H1 (cell line): ENCODE results near the gene ADAMTS9. TPM values are rescaled to one million over a fixed set of nuclear protein-coding genes. Genes with fewer than 3 reads are reported as not detected.

ENCODE experiments used
- CTCF ChIA-PET: fragments of 300-600 bp; sonication (Branson Sonifier 250); formaldehyde crosslinking; loops from one replicate; lab custom pipeline; 2021; ENCODE audit not compliant: partially characterized antibody; lab: Charles Lee
- POLR2A ChIA-PET: fragments of 300-600 bp; sonication (Branson Sonifier 250); formaldehyde crosslinking; loops from one replicate; lab custom pipeline; 2021; ENCODE audit warnings: inconsistent platforms; ENCODE audit not compliant: partially characterized antibody; lab: Charles Lee
- DNase-seq, 2 experiments: peaks; one replicate each; pipeline versions ENCODE4 v3.0.0 to v3.0.0-alpha.2; 2010 to 2022; ENCODE audit warnings: low spot score in 2 of 2, low read depth in 1 of 2, mixed read lengths in 1 of 2
- FAIRE-seq: peaks from 2 replicates; lab custom pipeline; 2011; peaks lifted over from hg19 to GRCh38; lab: Jason Lieb, UNC
- H2AFZ ChIP-seq: 2 replicates; pipeline ENCODE4 v1.8.1; 2012; ENCODE audit warnings: low read length, inconsistent platforms
- H2AK5ac ChIP-seq: 2 replicates; pipeline ENCODE4 v1.6.1; 2013; ENCODE audit warnings: low read depth, low read length
- H2BK120ac ChIP-seq: replicated peaks from 2 replicates; pipeline ENCODE3; 2013; ENCODE audit warnings: low read depth, low read length, inconsistent platforms
- H2BK12ac ChIP-seq: 2 replicates; pipeline ENCODE4 v1.6.1; 2013; ENCODE audit warnings: low read depth, low read length
- H2BK15ac ChIP-seq: 2 replicates; pipeline ENCODE4 v1.6.1; 2013; ENCODE audit warnings: low read length
- H2BK20ac ChIP-seq: 2 replicates; pipeline ENCODE4 v1.6.1; 2013; ENCODE audit warnings: low read length
- H2BK5ac ChIP-seq: 2 replicates; pipeline ENCODE4 v1.6.1; 2013; ENCODE audit warnings: low read depth, low read length
- H3K14ac ChIP-seq: 2 replicates; pipeline ENCODE4 v1.6.1; 2013; ENCODE audit warnings: inconsistent platforms; ENCODE audit not compliant: insufficient read length
- H3K18ac ChIP-seq: 2 replicates; pipeline ENCODE4 v1.6.1; 2013; ENCODE audit warnings: low read length; ENCODE audit errors: extremely low read depth
- H3K23ac ChIP-seq: 2 replicates; pipeline ENCODE4 v1.6.1; 2013; ENCODE audit warnings: inconsistent platforms; ENCODE audit not compliant: insufficient read length
- H3K23me2 ChIP-seq: 2 replicates; pipeline ENCODE4 v1.6.1; 2013; ENCODE audit warnings: low read depth, low read length
- H3K27ac ChIP-seq: 2 replicates; pipeline ENCODE4 v1.6.1; 2011; ENCODE audit warnings: low read depth, low read length, inconsistent platforms
- H3K27me3 ChIP-seq, 4 experiments: replicated peaks in 1 of 4; 1 replicate in 1 of 4; 2 replicates in 3 of 4; pipeline versions ENCODE4 v1.6.1 to v1.8.1; 2011 to 2013; ENCODE audit warnings: low read length in 3 of 4, mild to moderate bottlenecking in 3 of 4, inconsistent platforms in 2 of 4, mixed read lengths in 2 of 4, moderate library complexity in 1 of 4; ENCODE audit not compliant: control insufficient read depth in 3 of 4, insufficient read depth in 3 of 4; ENCODE audit errors: extremely low read depth in 1 of 4
- H3K36me3 ChIP-seq, 4 experiments: 2 replicates each; pipeline versions ENCODE4 v1.6.1 to v1.8.1; 2011 to 2013; ENCODE audit warnings: mild to moderate bottlenecking in 4 of 4, low read length in 3 of 4, moderate library complexity in 2 of 4, control low read depth in 1 of 4, inconsistent platforms in 1 of 4; ENCODE audit not compliant: insufficient read depth in 4 of 4, control insufficient read depth in 2 of 4
- H3K4ac ChIP-seq: replicated peaks from 2 replicates; pipeline ENCODE3; 2013; ENCODE audit warnings: low read length, low read depth, mixed read lengths, inconsistent platforms; ENCODE audit not compliant: insufficient read length
- H3K4me1 ChIP-seq, 4 experiments: replicated peaks in 1 of 4; 1 replicate in 1 of 4; 2 replicates in 3 of 4; pipeline versions ENCODE4 v1.6.1 to v1.8.1; 2011 to 2013; ENCODE audit warnings: low read length in 3 of 4, inconsistent platforms in 2 of 4, mixed read lengths in 1 of 4; ENCODE audit not compliant: insufficient read depth in 4 of 4, control insufficient read depth in 3 of 4
- H3K4me2 ChIP-seq, 2 experiments: 2 replicates each; pipeline versions ENCODE4 v1.6.1 to v1.8.1; 2011 to 2013; ENCODE audit warnings: low read depth in 2 of 2, low read length in 2 of 2, control low read depth in 1 of 2, inconsistent platforms in 1 of 2, mild to moderate bottlenecking in 1 of 2; ENCODE audit not compliant: insufficient read depth in 1 of 2
- H3K4me3 ChIP-seq, 4 experiments: fragments of 200-600, 300-600 bp in 1 of 4; sonication (generic), shearing (Covaris generic), sonication (Bioruptor Twin) in 1 of 4; 2 replicates each; pipeline versions ENCODE4 v1.5.1 to v1.8.1; 2011 to 2016; ENCODE audit warnings: low read length in 4 of 4, low read depth in 3 of 4, control low read depth in 2 of 4, inconsistent platforms in 2 of 4, mild to moderate bottlenecking in 2 of 4, mixed read lengths in 1 of 4, moderate library complexity in 1 of 4; ENCODE audit not compliant: insufficient read depth in 2 of 4; ENCODE audit errors: extremely low read depth in 1 of 4
- H3K56ac ChIP-seq: replicated peaks from 2 replicates; pipeline ENCODE3; 2013; ENCODE audit warnings: low read depth, mild to moderate bottlenecking, mixed read lengths, low read length, inconsistent platforms; ENCODE audit not compliant: insufficient read length
- H3K79me1 ChIP-seq: 2 replicates; pipeline ENCODE4 v1.6.1; 2013; ENCODE audit warnings: low read depth, low read length, control low read depth
- H3K79me2 ChIP-seq, 2 experiments: 2 replicates each; pipeline versions ENCODE4 v1.6.1 to v1.8.1; 2012 to 2013; ENCODE audit warnings: low read length in 2 of 2, mild to moderate bottlenecking in 2 of 2, inconsistent platforms in 1 of 2; ENCODE audit not compliant: insufficient read depth in 2 of 2, control insufficient read depth in 1 of 2
- H3K9ac ChIP-seq, 4 experiments: replicated peaks in 1 of 4; 1 replicate in 1 of 4; 2 replicates in 3 of 4; pipeline versions ENCODE4 v1.6.1 to v1.8.1; 2011 to 2013; ENCODE audit warnings: low read depth in 3 of 4, low read length in 3 of 4, control low read depth in 2 of 4, mild to moderate bottlenecking in 2 of 4, moderate library complexity in 2 of 4, inconsistent platforms in 1 of 4; ENCODE audit errors: extremely low read depth in 1 of 4
- H3K9me3 ChIP-seq, 2 experiments: 2 replicates each; pipeline versions ENCODE4 v1.6.1 to v1.8.1; 2012 to 2013; ENCODE audit warnings: mild to moderate bottlenecking in 2 of 2, moderate library complexity in 2 of 2, control low read depth in 1 of 2, inconsistent platforms in 1 of 2, low read depth in 1 of 2, low read length in 1 of 2, mixed read lengths in 1 of 2; ENCODE audit not compliant: insufficient read depth in 2 of 2
- H4K20me1 ChIP-seq, 2 experiments: replicated peaks in 1 of 2; 2 replicates each; pipeline versions ENCODE3 to v1.8.1; 2011 to 2013; ENCODE audit warnings: inconsistent platforms in 2 of 2, low read length in 2 of 2, mild to moderate bottlenecking in 1 of 2; ENCODE audit not compliant: insufficient read depth in 2 of 2, control insufficient read depth in 1 of 2
- H4K5ac ChIP-seq: 2 replicates; pipeline ENCODE4 v1.6.1; 2013; ENCODE audit warnings: low read length, low read depth, mixed read lengths, inconsistent platforms; ENCODE audit not compliant: insufficient read length
- H4K8ac ChIP-seq: 2 replicates; pipeline ENCODE4 v1.8.0; 2013; ENCODE audit warnings: mild to moderate bottlenecking, moderate library complexity, low read length, inconsistent platforms; ENCODE audit not compliant: insufficient read depth; ENCODE audit errors: extremely low read depth
- H4K91ac ChIP-seq: replicated peaks from 2 replicates; pipeline ENCODE3; 2013; ENCODE audit warnings: low read length, mixed read lengths, inconsistent platforms; ENCODE audit not compliant: insufficient read length
- CBX8 ChIP-seq: fragments of 300-800, 300-1000 bp; sonication (generic); IDR thresholded peaks from 2 replicates; pipeline ENCODE4 v1.7.1; 2016; ENCODE audit warnings: low read depth, low read length, borderline replicate concordance
- HDAC6 ChIP-seq: IDR thresholded peaks from one replicate; pipeline ENCODE4 v1.7.1; 2012; ENCODE audit warnings: low read depth, mild to moderate bottlenecking, inconsistent platforms, low read length, moderate library complexity
- POU5F1 ChIP-seq: IDR thresholded peaks from 2 replicates; pipeline ENCODE4 v1.6.1; 2011; ENCODE audit warnings: low read depth, mild to moderate bottlenecking, low read length, moderate library complexity
- RAD21 ChIP-seq, 2 experiments: IDR thresholded peaks in 1 of 2; conservative IDR thresholded peaks in 1 of 2; 2 replicates each; pipeline ENCODE4 v1.6.1; 2011; ENCODE audit warnings: low read depth in 2 of 2, low read length in 2 of 2, improper control_type of control experiment in 1 of 2, inconsistent platforms in 1 of 2, mild to moderate bottlenecking in 1 of 2, moderate library complexity in 1 of 2
- SP2 ChIP-seq: IDR thresholded peaks from 2 replicates; pipeline ENCODE4 v1.6.1; 2012; ENCODE audit warnings: mild to moderate bottlenecking, low read length, inconsistent platforms
- WGBS, 2 experiments: shearing (Covaris generic) in 1 of 2; methylation state at CpG; one replicate each; pipeline versions ENCODE4 v1.1.6 to v1.1.7; 2013 to 2015; ENCODE audit warnings: low lambda C conversion rate in 2 of 2, mixed read lengths in 2 of 2, inconsistent platforms in 1 of 2, low coverage in 1 of 2, missing lambda C conversion rate in 1 of 2; ENCODE audit not compliant: insufficient replicate concordance in 2 of 2, insufficient coverage in 1 of 2, insufficient read length in 1 of 2; ENCODE audit errors: extremely low coverage in 1 of 2, missing lambda C conversion rate in 1 of 2; 5-methylcytosine and 5-hydroxymethylcytosine counted together
- polyA plus RNA-seq, 7 experiments: library from polyadenylated mRNA; depleted of rRNA in 3 of 7; stranded (reverse) in 5 of 7; unstranded in 2 of 7; fragments of >200 nt in 5 of 7; fragments of 200-250 nt in 2 of 7; gene quantifications; 1 replicate in 5 of 7; 2 replicates in 1 of 7; 4 replicates in 1 of 7; pipeline versions ENCODE4 v1.2.1 to v1.2.3, GENCODE V29; 2011 to 2013; ENCODE audit warnings: missing spikeins in 2 of 7, mixed read lengths in 2 of 7
- total RNA-seq: library from RNA; stranded (reverse); fragmentation: NEBNext Ultra II Directional; extraction: Animal tissue kit (Norgen Biotek cat#: 25700); gene quantifications from 2 replicates; pipeline ENCODE4 v1.2.1, GENCODE V29; 2021

ADAMTS9 gene
- total and polyA plus RNA-seq, 2 of the 8 experiments (the other 6 are each of a cell fraction or from before 2014, with no cell fraction given): 0.20 to 0.41 TPM

DNA sequence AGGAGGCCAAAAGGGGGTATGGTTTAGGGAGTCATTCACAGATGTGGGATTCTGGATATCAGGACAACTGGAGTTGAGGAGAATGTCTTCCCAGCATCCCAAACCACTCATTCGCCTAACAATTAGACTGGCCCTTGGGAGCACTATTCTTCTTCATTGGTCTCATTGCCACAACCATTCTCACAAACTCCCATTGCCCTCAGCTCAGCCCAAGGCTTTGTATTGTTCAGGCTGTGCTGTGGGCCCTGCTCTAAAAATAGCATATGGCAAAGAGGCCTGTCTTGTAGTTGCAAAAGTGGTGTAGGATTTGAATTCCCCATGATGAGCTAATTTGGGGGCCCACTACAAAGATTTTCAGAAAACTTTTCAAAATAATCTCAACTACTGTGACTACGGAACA is 6.3 kb upstream of the ADAMTS9 start:
- TF ChIP-seq CBX8 (no peak), HDAC6 (no peak), POU5F1 (no peak), RAD21 (IDR thresholded peaks at IDR 0.05 in 1 of 2, conservative IDR thresholded peaks at IDR 0.05 in 1 of 2; ENCODE audit: low read depth in 2 of 2, low read length in 2 of 2) (no peak), SP2 (no peak)
- 74% methylated on average over 2 of the region's 2 CpGs; no CpG with 5 or more reads in 1 of the 2 experiments for WGBS, 2 experiments
- FAIRE-seq: no peak

More for the DNA sequence above, 6.3 kb upstream of the ADAMTS9 start:
- no peak overlapping the region for H3K4me3 ChIP-seq
- H3K36me3 ChIP-seq: no peaks in the 10 kb centered on the region
- H2BK12ac ChIP-seq: no peak overlapping the region
- no peaks in the 10 kb centered on the region for H3K79me1 ChIP-seq
- no peak overlapping the region for H3K14ac ChIP-seq
- H3K9me3 ChIP-seq: no peaks in the 10 kb centered on the region
- no peak overlapping the region for H2AK5ac ChIP-seq
- H2AFZ ChIP-seq: no peak overlapping the region
- H3K27me3 ChIP-seq: peaks cover 0 to 16% (median 4%) of the 10 kb centered on the region in 4 experiments; a peak in 6 of 7 replicates
- DNase-seq: no peak
- no peaks in the 10 kb centered on the region for H4K20me1 ChIP-seq
- no peak overlapping the region for H3K23ac ChIP-seq
- no peak overlapping the region for H3K56ac ChIP-seq
- H3K9ac ChIP-seq: no peak overlapping the region
- no peaks in the 10 kb centered on the region for H3K79me2 ChIP-seq
- no peak overlapping the region for H2BK20ac ChIP-seq
- no peak overlapping the region for H4K91ac ChIP-seq
- H4K5ac ChIP-seq: no peak overlapping the region
- no peak overlapping the region for H2BK120ac ChIP-seq
- no peak overlapping the region for H2BK15ac ChIP-seq
- no peak overlapping the region for H2BK5ac ChIP-seq
- H3K18ac ChIP-seq: no peak overlapping the region
- no peak overlapping the region for H3K27ac ChIP-seq
- H4K8ac ChIP-seq: no peak overlapping the region
- H3K4ac ChIP-seq: no peak overlapping the region
- no peak overlapping the region for H3K4me2 ChIP-seq
- CTCF ChIA-PET: interaction anchor here (1.7 kb wide), 1 partner anchor 164 kb away, joined by 3 read pairs; no protein-coding TSS in a partner anchor
- H3K23me2 ChIP-seq: no peaks in the 10 kb centered on the region; the same call in 1 of the 2 replicates
- peaks cover 0 to 8% (median 6%) of the 10 kb centered on the region in 4 experiments; a peak in 5 of 7 replicates for H3K4me1 ChIP-seq
- POLR2A ChIA-PET: interaction anchor here (0.9 kb wide), 1 partner anchor 11 kb away, joined by 3 read pairs; no protein-coding TSS in a partner anchor
